ENCODE results near the gene WHRN.

The WHRN gene

GRCh38 chr9:114478459-114478858 lies 26.8 kb downstream of the WHRN start:
- Histone ChIP-seq H3K27me3 (ENCODE audit: control insufficient read depth, insufficient read depth, low read length) (no peaks in the 10 kb centered on the region), H3K27ac (ENCODE audit: low read length) (no peak overlapping the region), H3K9me3 (ENCODE audit: control insufficient read depth, low read depth, low read length) (no peaks in the 10 kb centered on the region), H3K4me1 (ENCODE audit: control insufficient read depth, low read depth, low read length) (peaks cover 7% of the 10 kb centered on the region), H3K36me3 (ENCODE audit: control insufficient read depth, low read depth, low read length) (no peaks in the 10 kb centered on the region), H3K9ac (ENCODE audit: low read length) (no peak overlapping the region), H3K4me3 (ENCODE audit: low read length) (no peak overlapping the region)

GRCh38 chr9:114477642-114478041 lies 27.6 kb downstream of the WHRN start:
- no peak overlapping the region for H3K4me3 ChIP-seq (ENCODE audit: low read length)
- H3K9ac ChIP-seq (ENCODE audit: low read length) = no peak overlapping the region
- H3K4me1 ChIP-seq (ENCODE audit: control insufficient read depth, low read depth, low read length) = peaks cover 7% of the 10 kb centered on the region
- H3K27me3 ChIP-seq (ENCODE audit: control insufficient read depth, insufficient read depth, low read length) = no peaks in the 10 kb centered on the region
- H3K36me3 ChIP-seq (ENCODE audit: control insufficient read depth, low read depth, low read length) = no peaks in the 10 kb centered on the region
- no peak overlapping the region for H3K27ac ChIP-seq (ENCODE audit: low read length)
- H3K9me3 ChIP-seq (ENCODE audit: control insufficient read depth, low read depth, low read length) = no peaks in the 10 kb centered on the region

GRCh38 chr9:114476891-114477469 lies 28.3 kb downstream of the WHRN start:
- no peaks in the 10 kb centered on the region for H3K36me3 ChIP-seq (ENCODE audit: control insufficient read depth, low read depth, low read length)
- H3K4me3 ChIP-seq (ENCODE audit: low read length) = no peak overlapping the region
- H3K27me3 ChIP-seq (ENCODE audit: control insufficient read depth, insufficient read depth, low read length) = no peaks in the 10 kb centered on the region
- H3K9me3 ChIP-seq (ENCODE audit: control insufficient read depth, low read depth, low read length) = no peaks in the 10 kb centered on the region
- H3K4me1 ChIP-seq (ENCODE audit: control insufficient read depth, low read depth, low read length) = peaks cover 7% of the 10 kb centered on the region
- no peak overlapping the region for H3K27ac ChIP-seq (ENCODE audit: low read length)
- H3K9ac ChIP-seq (ENCODE audit: low read length) = no peak overlapping the region

GRCh38 chr9:114475412-114476135 lies 29.7 kb downstream of the WHRN start:
- Histone ChIP-seq H3K4me1 (ENCODE audit: control insufficient read depth, low read depth, low read length) (peaks cover 7% of the 10 kb centered on the region), H3K9me3 (ENCODE audit: control insufficient read depth, low read depth, low read length) (no peaks in the 10 kb centered on the region), H3K9ac (ENCODE audit: low read length) (no peak overlapping the region), H3K27ac (ENCODE audit: low read length) (no peak overlapping the region), H3K4me3 (ENCODE audit: low read length) (no peak overlapping the region), H3K36me3 (ENCODE audit: control insufficient read depth, low read depth, low read length) (no peaks in the 10 kb centered on the region), H3K27me3 (ENCODE audit: control insufficient read depth, insufficient read depth, low read length) (no peaks in the 10 kb centered on the region)

- H3K27ac ChIP-seq (ENCODE audit: low read length) = no peak overlapping the region
- no peak overlapping the region for H3K4me3 ChIP-seq (ENCODE audit: low read length)
Observed at GRCh38 chr9:114474425-114474824, 30.8 kb downstream of the WHRN start.

GRCh38 chr9:114473447-114473801 lies 31.8 kb downstream of the WHRN start:
- Histone ChIP-seq H3K9me3 (ENCODE audit: control insufficient read depth, low read depth, low read length) (no peaks in the 10 kb centered on the region), H3K9ac (ENCODE audit: low read length) (no peak overlapping the region), H3K4me3 (ENCODE audit: low read length) (no peak overlapping the region), H3K36me3 (ENCODE audit: control insufficient read depth, low read depth, low read length) (no peaks in the 10 kb centered on the region), H3K27me3 (ENCODE audit: control insufficient read depth, insufficient read depth, low read length) (no peaks in the 10 kb centered on the region), H3K27ac (ENCODE audit: low read length) (no peak overlapping the region), H3K4me1 (ENCODE audit: control insufficient read depth, low read depth, low read length) (peaks cover 7% of the 10 kb centered on the region)

More at GRCh38 chr9:114474425-114474824, 30.8 kb downstream of the WHRN start:
- Histone ChIP-seq H3K9ac (ENCODE audit: low read length) (no peak overlapping the region), H3K4me1 (ENCODE audit: control insufficient read depth, low read depth, low read length) (peaks cover 7% of the 10 kb centered on the region), H3K27me3 (ENCODE audit: control insufficient read depth, insufficient read depth, low read length) (no peaks in the 10 kb centered on the region), H3K9me3 (ENCODE audit: control insufficient read depth, low read depth, low read length) (no peaks in the 10 kb centered on the region), H3K36me3 (ENCODE audit: control insufficient read depth, low read depth, low read length) (no peaks in the 10 kb centered on the region)

- no peak overlapping the region for H3K4me3 ChIP-seq (ENCODE audit: low read length)
- H3K27me3 ChIP-seq (ENCODE audit: control insufficient read depth, insufficient read depth, low read length) = no peaks in the 10 kb centered on the region
- H3K27ac ChIP-seq (ENCODE audit: low read length) = no peak overlapping the region
- H3K4me1 ChIP-seq (ENCODE audit: control insufficient read depth, low read depth, low read length) = peaks cover 7% of the 10 kb centered on the region
- no peaks in the 10 kb centered on the region for H3K9me3 ChIP-seq (ENCODE audit: control insufficient read depth, low read depth, low read length)
- no peaks in the 10 kb centered on the region for H3K36me3 ChIP-seq (ENCODE audit: control insufficient read depth, low read depth, low read length)
- no peak overlapping the region for H3K9ac ChIP-seq (ENCODE audit: low read length)
Observed at GRCh38 chr9:114472765-114473446, 32.4 kb downstream of the WHRN start.

- Histone ChIP-seq H3K4me3 (ENCODE audit: low read length) (no peak overlapping the region), H3K36me3 (ENCODE audit: control insufficient read depth, low read depth, low read length) (no peaks in the 10 kb centered on the region), H3K4me1 (ENCODE audit: control insufficient read depth, low read depth, low read length) (peaks cover 7% of the 10 kb centered on the region), H3K9me3 (ENCODE audit: control insufficient read depth, low read depth, low read length) (no peaks in the 10 kb centered on the region), H3K27ac (ENCODE audit: low read length) (no peak overlapping the region), H3K27me3 (ENCODE audit: control insufficient read depth, insufficient read depth, low read length) (no peaks in the 10 kb centered on the region), H3K9ac (ENCODE audit: low read length) (no peak overlapping the region)
Observed at GRCh38 chr9:114471157-114471556, 34.1 kb downstream of the WHRN start.

- Histone ChIP-seq H3K27me3 (ENCODE audit: control insufficient read depth, insufficient read depth, low read length) (no peaks in the 10 kb centered on the region), H3K9ac (ENCODE audit: low read length) (no peak overlapping the region), H3K27ac (ENCODE audit: low read length) (no peak overlapping the region), H3K4me1 (ENCODE audit: control insufficient read depth, low read depth, low read length) (peaks cover 7% of the 10 kb centered on the region), H3K9me3 (ENCODE audit: control insufficient read depth, low read depth, low read length) (no peaks in the 10 kb centered on the region), H3K36me3 (ENCODE audit: control insufficient read depth, low read depth, low read length) (no peaks in the 10 kb centered on the region), H3K4me3 (ENCODE audit: low read length) (no peak overlapping the region)
Observed at GRCh38 chr9:114470581-114470980, 34.7 kb downstream of the WHRN start.

GRCh38 chr9:114470121-114470520 lies 35.2 kb downstream of the WHRN start:
- Histone ChIP-seq H3K27ac (ENCODE audit: low read length) (no peak overlapping the region), H3K27me3 (ENCODE audit: control insufficient read depth, insufficient read depth, low read length) (no peaks in the 10 kb centered on the region), H3K4me3 (ENCODE audit: low read length) (no peak overlapping the region), H3K36me3 (ENCODE audit: control insufficient read depth, low read depth, low read length) (no peaks in the 10 kb centered on the region), H3K4me1 (ENCODE audit: control insufficient read depth, low read depth, low read length) (peaks cover 7% of the 10 kb centered on the region), H3K9ac (ENCODE audit: low read length) (no peak overlapping the region), H3K9me3 (ENCODE audit: control insufficient read depth, low read depth, low read length) (no peaks in the 10 kb centered on the region)

GRCh38 chr9:114469091-114469853 lies 36.0 kb downstream of the WHRN start:
- Histone ChIP-seq H3K36me3 (ENCODE audit: control insufficient read depth, low read depth, low read length) (no peaks in the 10 kb centered on the region), H3K27me3 (ENCODE audit: control insufficient read depth, insufficient read depth, low read length) (no peaks in the 10 kb centered on the region), H3K9ac (ENCODE audit: low read length) (no peak overlapping the region), H3K4me3 (ENCODE audit: low read length) (no peak overlapping the region), H3K9me3 (ENCODE audit: control insufficient read depth, low read depth, low read length) (no peaks in the 10 kb centered on the region), H3K27ac (ENCODE audit: low read length) (no peak overlapping the region), H3K4me1 (ENCODE audit: control insufficient read depth, low read depth, low read length) (peaks cover 6% of the 10 kb centered on the region)
